A673 (cell line): ENCODE measurements around the gene TCHHL1.

Experiments used
- CTCF ChIP-seq: fragments of 300-800, 200-600 bp; sonication (generic); conservative IDR thresholded peaks from 2 replicates; pipeline ENCODE4 v1.5.1; 2017; ENCODE audit warnings: low read depth, mild to moderate bottlenecking, antibody characterized with exemption, low read length, moderate library complexity, mixed read lengths
- EZH2 ChIP-seq: fragments of 200-600 bp; sonication (generic); IDR thresholded peaks from 2 replicates; pipeline ENCODE4 v1.6.1; 2017; ENCODE audit warnings: borderline replicate concordance, low read depth, mild to moderate bottlenecking, mixed read lengths, antibody characterized with exemption, low read length; ENCODE audit not compliant: poor library complexity, severe bottlenecking

- TF ChIP-seq CTCF (no peak), EZH2 (no peak)
Measured at GRCh38 chr1:152118915-152119314, 30.1 kb upstream of the TCHHL1 start.
